Measurements from ENCODE around the gene CYB5A. TPM values are rescaled to one million over a fixed set of nuclear protein-coding genes. Genes with fewer than 3 reads are reported as not detected.

Gene CYB5A
- total RNA-seq, 1 donor from 2014 or later: 30.1 TPM

- Mint-ChIP-seq H3K36me3 (ENCODE audit: low read depth) (no peaks in the 10 kb centered on the region), H3K4me1 (ENCODE audit: low read depth) (peaks cover 12% of the 10 kb centered on the region), H3K27me3 (ENCODE audit: low read depth) (no peaks in the 10 kb centered on the region), H3K27ac (ENCODE audit: unreplicated experiment) (no peak overlapping the region), H3K9me3 (ENCODE audit: low read depth) (no peaks in the 10 kb centered on the region), H3K4me3 (ENCODE audit: unreplicated experiment) (no peak overlapping the region)
- no peak for TF ChIP-seq CTCF (IDR thresholded peaks at IDR 0.05)
- DNase-seq (ENCODE audit: low spot score): no peak
Measured at GRCh38 chr18:74284980-74285355, 6.8 kb downstream of the CYB5A start.

GRCh38 chr18:74284191-74284979, 7.4 kb downstream of the CYB5A start:
- Mint-ChIP-seq H3K27me3 (ENCODE audit: low read depth) (no peaks in the 10 kb centered on the region), H3K9me3 (ENCODE audit: low read depth) (no peaks in the 10 kb centered on the region), H3K27ac (ENCODE audit: unreplicated experiment) (no peak overlapping the region), H3K4me1 (ENCODE audit: low read depth) (peaks cover 9% of the 10 kb centered on the region), H3K4me3 (ENCODE audit: unreplicated experiment) (no peak overlapping the region), H3K36me3 (ENCODE audit: low read depth) (no peaks in the 10 kb centered on the region)
- no peak for DNase-seq (ENCODE audit: low spot score)
- TF ChIP-seq CTCF (IDR thresholded peaks at IDR 0.05): no peak

GRCh38 chr18:74283646-74284045, 8.1 kb downstream of the CYB5A start:
- Mint-ChIP-seq H3K9me3 (ENCODE audit: low read depth) (no peaks in the 10 kb centered on the region), H3K4me1 (ENCODE audit: low read depth) (peaks cover 2% of the 10 kb centered on the region), H3K27me3 (ENCODE audit: low read depth) (no peaks in the 10 kb centered on the region), H3K4me3 (ENCODE audit: unreplicated experiment) (no peak overlapping the region), H3K27ac (ENCODE audit: unreplicated experiment) (no peak overlapping the region), H3K36me3 (ENCODE audit: low read depth) (no peaks in the 10 kb centered on the region)
- no peak for TF ChIP-seq CTCF (IDR thresholded peaks at IDR 0.05)
- no peak for DNase-seq (ENCODE audit: low spot score)

GRCh38 chr18:74282755-74283554, 8.8 kb downstream of the CYB5A start:
- Mint-ChIP-seq H3K4me1 (ENCODE audit: low read depth) (no peaks in the 10 kb centered on the region), H3K9me3 (ENCODE audit: low read depth) (no peaks in the 10 kb centered on the region), H3K27ac (ENCODE audit: unreplicated experiment) (no peak overlapping the region)

More at GRCh38 chr18:74282755-74283554, 8.8 kb downstream of the CYB5A start:
- H3K36me3 Mint-ChIP-seq (ENCODE audit: low read depth): no peaks in the 10 kb centered on the region
- H3K27me3 Mint-ChIP-seq (ENCODE audit: low read depth): no peaks in the 10 kb centered on the region
- DNase-seq (ENCODE audit: low spot score): no peak
- TF ChIP-seq CTCF (IDR thresholded peaks at IDR 0.05): no peak
- no peak overlapping the region for H3K4me3 Mint-ChIP-seq (ENCODE audit: unreplicated experiment)

All from chondrocyte (in vitro differentiated cells).